Stimulated activated naive CD8-positive, alpha-beta T cell treated with anti-CD3 and anti-CD28 coated beads, Interleukin-15, Interleukin-2, amounts not matched to agents 100 ng/mL and 50 ng/mL, for 24 hours (primary cell): ENCODE measurements around the gene GJD2.

ENCODE experiments used
- H3K27ac Mint-ChIP-seq: one replicate; pipeline ENCODE4 v1.8.0; 2021; ENCODE audit warnings: mild to moderate bottlenecking, mixed read lengths
- H3K27me3 Mint-ChIP-seq: one replicate; pipeline ENCODE4 v1.8.0; 2021; ENCODE audit warnings: mixed read lengths
- H3K36me3 Mint-ChIP-seq: one replicate; pipeline ENCODE4 v1.8.0; 2021; ENCODE audit warnings: low read depth, mixed read lengths
- H3K4me1 Mint-ChIP-seq: one replicate; pipeline ENCODE4 v1.8.0; 2021; ENCODE audit warnings: low read depth, mixed read lengths
- H3K4me3 Mint-ChIP-seq: one replicate; pipeline ENCODE4 v1.8.0; 2021; ENCODE audit warnings: mild to moderate bottlenecking, mixed read lengths
- H3K9me3 Mint-ChIP-seq: one replicate; pipeline ENCODE4 v1.8.0; 2021; ENCODE audit warnings: mixed read lengths

GJD2 gene

GRCh38 chr15:34754674-34755418, at the start of gene GJD2:
GJD2 (minus strand) TSS chr15:34754998; CDS start chr15:34754488, 510 bp downstream.
- no peaks in the 10 kb centered on the region for H3K36me3 Mint-ChIP-seq
- no peak within 1 kb of the TSS for H3K27ac Mint-ChIP-seq
- H3K9me3 Mint-ChIP-seq: no peaks in the 10 kb centered on the region
- H3K4me3 Mint-ChIP-seq: no peak within 1 kb of the TSS
- peaks cover 52% of the 10 kb centered on the region for H3K27me3 Mint-ChIP-seq
- no peaks in the 10 kb centered on the region for H3K4me1 Mint-ChIP-seq

- no peaks in the 10 kb centered on the region for H3K36me3 Mint-ChIP-seq
Observed at GRCh38 chr15:34804113-34804512, 49.3 kb upstream of the GJD2 start.

GRCh38 chr15:34802803-34803750, 48.3 kb upstream of the GJD2 start:
- Mint-ChIP-seq H3K4me1 (peaks cover 6% of the 10 kb centered on the region), H3K27me3 (peaks cover 36% of the 10 kb centered on the region), H3K9me3 (peaks cover 3% of the 10 kb centered on the region), H3K4me3 (no peak overlapping the region), H3K27ac (no peak overlapping the region), H3K36me3 (no peaks in the 10 kb centered on the region)

More at GRCh38 chr15:34804113-34804512, 49.3 kb upstream of the GJD2 start:
- Mint-ChIP-seq H3K4me3 (no peak overlapping the region), H3K27me3 (peaks cover 31% of the 10 kb centered on the region), H3K9me3 (peaks cover 3% of the 10 kb centered on the region), H3K4me1 (peaks cover 6% of the 10 kb centered on the region), H3K27ac (no peak overlapping the region)

- Mint-ChIP-seq H3K27me3 (peaks cover 40% of the 10 kb centered on the region), H3K9me3 (peaks cover 3% of the 10 kb centered on the region)
Observed at GRCh38 chr15:34802371-34802770, 47.6 kb upstream of the GJD2 start.

GRCh38 chr15:34799149-34800101, 44.6 kb upstream of the GJD2 start:
- H3K4me1 Mint-ChIP-seq: peaks cover 6% of the 10 kb centered on the region
- no peaks in the 10 kb centered on the region for H3K9me3 Mint-ChIP-seq
- no peaks in the 10 kb centered on the region for H3K36me3 Mint-ChIP-seq
- no peak overlapping the region for H3K4me3 Mint-ChIP-seq
- H3K27me3 Mint-ChIP-seq: peaks cover 40% of the 10 kb centered on the region
- no peak overlapping the region for H3K27ac Mint-ChIP-seq

More at GRCh38 chr15:34802371-34802770, 47.6 kb upstream of the GJD2 start:
- H3K4me1 Mint-ChIP-seq: peaks cover 6% of the 10 kb centered on the region
- H3K27ac Mint-ChIP-seq: no peak overlapping the region
- H3K36me3 Mint-ChIP-seq: no peaks in the 10 kb centered on the region
- no peak overlapping the region for H3K4me3 Mint-ChIP-seq

- no peak overlapping the region for H3K27ac Mint-ChIP-seq
- H3K4me3 Mint-ChIP-seq: no peak overlapping the region
- H3K36me3 Mint-ChIP-seq: no peaks in the 10 kb centered on the region
- H3K27me3 Mint-ChIP-seq: peaks cover 64% of the 10 kb centered on the region
- no peaks in the 10 kb centered on the region for H3K4me1 Mint-ChIP-seq
- H3K9me3 Mint-ChIP-seq: no peaks in the 10 kb centered on the region
Observed at GRCh38 chr15:34796847-34797435, 42.1 kb upstream of the GJD2 start.

- H3K4me1 Mint-ChIP-seq: no peaks in the 10 kb centered on the region
- H3K27me3 Mint-ChIP-seq: peaks cover 62% of the 10 kb centered on the region
- no peaks in the 10 kb centered on the region for H3K36me3 Mint-ChIP-seq
- no peak within 1 kb of the TSS for H3K27ac Mint-ChIP-seq
- no peaks in the 10 kb centered on the region for H3K9me3 Mint-ChIP-seq
- H3K4me3 Mint-ChIP-seq: no peak within 1 kb of the TSS
Observed at GRCh38 chr15:34795267-34796081, 40.7 kb upstream of the GJD2 start, which contains the start of gene ACTC1. ACTC1 (minus strand) TSS chr15:34795549; CDS start chr15:34794808, 741 bp downstream.

GRCh38 chr15:34794590-34795206, 39.9 kb upstream of the GJD2 start:
- Mint-ChIP-seq H3K27ac (no peak overlapping the region), H3K27me3 (peaks cover 64% of the 10 kb centered on the region)

GRCh38 chr15:34793901-34794300, 39.1 kb upstream of the GJD2 start:
- Mint-ChIP-seq H3K27ac (no peak overlapping the region), H3K4me3 (no peak overlapping the region), H3K27me3 (peaks cover 64% of the 10 kb centered on the region)

More at GRCh38 chr15:34794590-34795206, 39.9 kb upstream of the GJD2 start:
- Mint-ChIP-seq H3K4me3 (no peak overlapping the region), H3K36me3 (no peaks in the 10 kb centered on the region), H3K9me3 (no peaks in the 10 kb centered on the region), H3K4me1 (no peaks in the 10 kb centered on the region)

GRCh38 chr15:34793071-34793470, 38.3 kb upstream of the GJD2 start:
- Mint-ChIP-seq H3K36me3 (no peaks in the 10 kb centered on the region), H3K4me1 (no peaks in the 10 kb centered on the region), H3K27ac (no peak overlapping the region), H3K9me3 (no peaks in the 10 kb centered on the region), H3K4me3 (no peak overlapping the region), H3K27me3 (peaks cover 62% of the 10 kb centered on the region)

More at GRCh38 chr15:34793901-34794300, 39.1 kb upstream of the GJD2 start:
- H3K36me3 Mint-ChIP-seq: no peaks in the 10 kb centered on the region
- no peaks in the 10 kb centered on the region for H3K4me1 Mint-ChIP-seq
- no peaks in the 10 kb centered on the region for H3K9me3 Mint-ChIP-seq

GRCh38 chr15:34791701-34792100, 36.9 kb upstream of the GJD2 start:
- no peaks in the 10 kb centered on the region for H3K4me1 Mint-ChIP-seq
- H3K4me3 Mint-ChIP-seq: no peak overlapping the region
- H3K27ac Mint-ChIP-seq: no peak overlapping the region
- H3K9me3 Mint-ChIP-seq: no peaks in the 10 kb centered on the region
- no peaks in the 10 kb centered on the region for H3K36me3 Mint-ChIP-seq
- H3K27me3 Mint-ChIP-seq: peaks cover 52% of the 10 kb centered on the region

GRCh38 chr15:34790121-34790520, 35.3 kb upstream of the GJD2 start:
- H3K27ac Mint-ChIP-seq: no peak overlapping the region
- no peaks in the 10 kb centered on the region for H3K36me3 Mint-ChIP-seq
- no peaks in the 10 kb centered on the region for H3K9me3 Mint-ChIP-seq
- H3K4me1 Mint-ChIP-seq: no peaks in the 10 kb centered on the region
- no peak overlapping the region for H3K4me3 Mint-ChIP-seq
- H3K27me3 Mint-ChIP-seq: peaks cover 50% of the 10 kb centered on the region

- Mint-ChIP-seq H3K4me3 (no peak overlapping the region), H3K4me1 (no peaks in the 10 kb centered on the region), H3K9me3 (no peaks in the 10 kb centered on the region), H3K27me3 (peaks cover 42% of the 10 kb centered on the region), H3K36me3 (no peaks in the 10 kb centered on the region), H3K27ac (no peak overlapping the region)
Observed at GRCh38 chr15:34789326-34789725, 34.5 kb upstream of the GJD2 start.
